Measurements from ENCODE around the gene COL9A2.

The COL9A2 gene

DNA sequence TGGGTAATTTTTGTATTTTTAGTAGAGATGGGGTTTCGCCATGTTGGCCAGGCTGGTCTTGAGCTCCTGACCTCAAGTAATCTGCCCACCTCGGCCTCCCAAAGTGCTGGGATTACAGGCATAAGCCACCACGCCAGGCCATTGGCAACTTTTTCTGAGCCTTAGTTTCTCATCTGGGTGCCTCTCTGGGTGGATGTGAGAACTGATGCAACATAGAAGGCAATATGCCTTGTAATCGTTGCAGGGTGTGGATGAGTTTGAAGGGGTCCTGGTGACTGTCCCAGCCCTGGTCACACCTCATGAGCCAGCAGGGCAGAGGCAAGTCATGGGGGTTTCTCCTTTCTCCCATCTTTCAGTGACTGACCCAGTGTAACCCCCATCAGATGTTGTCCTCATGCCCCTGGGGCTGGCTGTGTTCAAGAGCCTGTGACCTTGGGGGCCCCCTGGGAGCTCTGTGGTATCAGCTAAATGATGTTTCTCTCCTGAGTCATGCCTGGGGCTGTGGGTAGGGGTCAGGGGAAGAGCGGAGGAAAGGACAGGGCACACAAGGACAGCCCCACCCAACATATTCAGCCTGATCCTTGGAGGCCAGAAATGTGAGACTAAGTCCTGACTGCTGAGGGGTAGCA is 3.6 kb downstream of the COL9A2 start:
- FAIRE-seq = peak; percentile 80
- TF ChIP-seq PAX5 (IDR thresholded peaks at IDR 0.05; ENCODE audit: insufficient read depth, low read length, severe bottlenecking) (no peak), POLR2A (IDR thresholded peaks at IDR 0.05; ENCODE audit: low read depth, low read length) (no peak)

DNA sequence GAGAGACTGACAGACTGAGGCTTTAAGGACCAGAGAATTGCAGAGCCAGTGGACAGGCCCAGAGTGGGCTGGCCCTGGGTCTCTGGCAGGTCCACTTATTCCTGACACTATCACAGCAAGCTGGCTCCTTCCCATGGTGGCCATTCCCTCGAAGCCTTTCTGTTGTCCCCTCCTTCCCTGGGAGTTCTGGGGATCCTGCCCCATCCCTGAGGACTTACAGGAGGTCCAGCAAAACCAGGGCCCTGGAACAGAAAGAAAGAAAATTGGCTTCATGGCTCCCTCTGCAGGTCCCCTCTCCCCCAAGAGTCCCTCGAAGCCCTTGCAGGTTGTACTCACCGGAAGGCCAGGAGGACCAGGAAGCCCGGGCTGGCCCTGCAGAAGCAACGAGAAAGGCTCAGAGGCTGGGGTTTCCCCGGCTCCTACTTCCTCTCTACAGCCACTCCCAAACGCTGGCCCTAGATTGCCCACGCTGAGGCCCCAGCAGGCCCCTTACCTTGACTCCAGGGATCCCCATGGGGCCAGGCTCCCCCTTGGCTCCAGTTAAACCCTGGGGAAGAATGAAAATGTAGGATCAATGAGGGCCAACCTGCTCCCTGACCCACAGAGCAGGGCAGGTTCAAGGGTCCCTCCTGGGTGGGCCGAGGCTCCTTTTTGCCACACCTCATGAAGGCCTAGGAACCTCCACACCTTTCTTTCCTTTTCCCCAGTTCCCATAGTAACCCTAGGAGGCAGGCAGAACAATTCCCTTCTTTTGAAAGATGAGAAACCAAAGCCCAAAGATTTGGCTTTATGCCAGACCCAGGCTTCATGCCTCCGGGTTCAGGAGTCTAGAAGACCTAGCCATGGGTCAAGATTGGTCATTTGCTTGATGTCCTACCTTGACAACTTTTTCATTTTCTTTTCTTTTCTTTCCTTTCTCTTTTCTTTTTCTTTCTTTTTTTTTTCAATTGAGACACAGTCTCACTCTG is 4.6 kb downstream of the COL9A2 start:
- TF ChIP-seq TAF1 (IDR thresholded peaks at IDR 0.05; ENCODE audit: low read depth, low read length) (no peak), PAX5 (IDR thresholded peaks at IDR 0.05; ENCODE audit: insufficient read depth, low read length, severe bottlenecking) (no peak), POLR2AphosphoS5 (IDR thresholded peaks at IDR 0.05; ENCODE audit: low read depth, low read length) (peak; percentile 45; the same call in 1 of the 2 replicates), POLR2A (IDR thresholded peaks at IDR 0.05; ENCODE audit: low read depth, low read length) (0 out of 2 replicates have a peak, but pooled peaks have one; percentile 27), POU2F2 (IDR thresholded peaks at IDR 0.05; ENCODE audit: low read depth, low read length) (no peak), SPI1 (IDR thresholded peaks at IDR 0.05; ENCODE audit: low read depth, low read length) (peak; percentile 93)
- FAIRE-seq (peak; percentile 86), DNase-seq (ENCODE audit: insufficient read length, low spot score) (peak; percentile 78)

More for the DNA sequence above, 3.6 kb downstream of the COL9A2 start:
- DNase-seq (ENCODE audit: insufficient read length, low spot score) = no peak

DNA sequence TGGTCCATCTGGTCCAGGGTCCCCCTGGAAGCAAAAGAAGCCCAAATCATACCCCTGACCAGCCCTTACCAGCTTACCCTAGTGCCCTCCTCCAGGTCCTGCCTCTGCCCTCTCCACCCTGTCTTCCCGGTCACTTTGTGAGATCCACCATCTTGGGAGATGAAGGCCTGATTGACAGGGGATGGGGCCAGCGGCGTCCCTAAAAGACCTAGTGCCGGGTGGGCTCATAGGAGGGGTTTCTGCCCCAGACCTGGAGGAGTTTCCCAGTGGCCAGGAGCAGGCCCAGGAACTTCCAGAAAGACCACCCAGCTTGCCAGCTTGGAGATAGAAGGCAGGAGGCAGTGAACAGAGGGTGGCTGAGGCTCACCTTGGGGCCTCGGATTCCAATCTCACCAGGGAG is 5.4 kb downstream of the COL9A2 start:
- TF ChIP-seq POLR2A (IDR thresholded peaks at IDR 0.05; ENCODE audit: low read depth, low read length) = no peak
- no peak for TF ChIP-seq POLR2AphosphoS5 (IDR thresholded peaks at IDR 0.05; ENCODE audit: low read depth, low read length)
- FAIRE-seq = no peak

DNA sequence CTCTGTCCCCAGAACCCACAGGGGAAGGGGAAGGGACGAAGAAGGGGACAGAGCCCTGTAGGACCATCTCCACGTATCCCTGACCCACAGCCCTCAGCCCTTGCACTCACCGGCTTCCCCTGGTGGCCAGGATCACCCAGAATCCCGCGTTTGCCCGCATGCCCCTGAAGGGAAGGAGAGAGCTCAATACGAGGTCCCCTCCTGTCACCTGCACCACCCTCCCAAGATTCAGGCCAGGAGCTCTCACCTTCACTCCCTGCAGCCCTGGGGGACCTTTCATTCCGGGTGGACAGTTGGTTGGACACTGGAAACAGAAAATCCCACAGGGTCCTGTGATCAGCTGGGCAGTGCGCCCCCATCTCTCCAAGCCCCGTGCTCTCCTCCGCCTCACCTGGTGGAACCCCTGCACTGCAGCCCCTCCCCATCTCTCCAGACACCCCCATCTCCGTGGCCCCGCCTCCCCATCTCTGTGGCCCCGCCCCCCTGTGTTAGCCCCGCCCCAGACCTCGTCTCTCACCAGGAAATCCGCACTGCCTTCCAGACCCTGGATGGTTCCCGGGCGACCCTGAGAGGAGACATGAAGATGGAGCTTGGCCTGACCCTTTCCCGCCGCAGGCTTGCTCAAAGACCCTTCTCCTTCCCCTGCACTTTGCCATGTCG is 6.0 kb downstream of the COL9A2 start:
- TF ChIP-seq PAX5 (IDR thresholded peaks at IDR 0.05; ENCODE audit: insufficient read depth, low read length, severe bottlenecking) (no peak), POU2F2 (IDR thresholded peaks at IDR 0.05; ENCODE audit: low read depth, low read length) (no peak), POLR2AphosphoS5 (IDR thresholded peaks at IDR 0.05; ENCODE audit: low read depth, low read length) (no peak), TAF1 (IDR thresholded peaks at IDR 0.05; ENCODE audit: low read depth, low read length) (no peak), POLR2A (IDR thresholded peaks at IDR 0.05; ENCODE audit: low read depth, low read length) (no peak), SPI1 (IDR thresholded peaks at IDR 0.05; ENCODE audit: low read depth, low read length) (no peak)
- DNase-seq (ENCODE audit: insufficient read length, low spot score) (no peak), FAIRE-seq (no peak)

More for the DNA sequence above, 5.4 kb downstream of the COL9A2 start:
- DNase-seq (ENCODE audit: insufficient read length, low spot score) = no peak

DNA sequence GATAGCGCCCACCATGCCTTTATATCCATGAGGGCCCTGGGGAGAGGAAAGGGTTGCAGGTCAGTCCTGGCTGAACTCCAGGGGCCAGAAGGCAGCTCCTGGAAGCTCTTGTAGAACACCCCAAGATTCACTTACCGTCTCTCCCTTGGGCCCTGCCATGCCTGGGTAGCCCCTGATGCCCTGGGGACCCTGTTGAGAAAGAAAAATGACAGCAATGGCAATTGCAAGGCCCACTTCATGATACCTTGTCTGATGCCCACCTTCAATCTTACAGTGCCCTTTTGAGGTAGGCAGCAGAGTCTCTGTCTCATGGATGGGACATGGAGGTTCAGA is 7.0 kb downstream of the COL9A2 start:
- TF ChIP-seq TAF1 (IDR thresholded peaks at IDR 0.05; ENCODE audit: low read depth, low read length) (no peak), POLR2AphosphoS5 (IDR thresholded peaks at IDR 0.05; ENCODE audit: low read depth, low read length) (no peak), SPI1 (IDR thresholded peaks at IDR 0.05; ENCODE audit: low read depth, low read length) (no peak), PAX5 (IDR thresholded peaks at IDR 0.05; ENCODE audit: insufficient read depth, low read length, severe bottlenecking) (no peak)
- DNase-seq (ENCODE audit: insufficient read length, low spot score) (no peak), FAIRE-seq (no peak)

DNA sequence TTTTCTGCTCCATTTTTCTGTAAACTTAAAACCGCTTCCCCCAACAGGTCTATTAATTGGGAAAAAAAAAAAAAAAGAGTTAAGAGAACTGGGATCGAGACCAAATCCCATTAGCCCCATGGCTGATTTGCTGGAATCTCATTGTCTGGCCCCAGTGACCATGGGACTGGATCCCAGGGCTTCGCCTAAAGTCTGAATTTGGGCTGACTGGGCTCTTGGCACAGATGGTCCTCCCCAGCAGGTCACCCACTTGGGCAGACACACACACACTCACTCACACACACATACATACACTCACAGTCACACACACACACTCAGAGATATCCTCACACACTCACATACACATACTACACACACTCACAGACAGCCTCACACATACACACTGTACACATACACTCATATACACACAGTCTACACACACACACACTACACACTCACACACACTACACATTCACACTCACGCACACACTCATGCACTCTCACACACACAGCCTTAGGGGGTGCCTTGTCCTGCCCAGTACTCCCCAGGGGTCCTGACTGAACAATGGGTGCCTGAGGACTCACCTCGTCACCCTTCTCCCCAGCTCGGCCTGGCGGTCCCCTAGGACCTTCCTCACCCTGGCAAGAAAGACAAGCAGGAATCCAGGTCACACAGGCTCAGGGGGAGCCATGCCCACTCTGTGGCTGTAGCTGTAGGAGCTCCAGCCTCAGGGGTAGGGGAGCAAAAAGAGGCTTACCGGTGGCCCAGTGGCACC is 7.5 kb downstream of the COL9A2 start:
- no peak for TF ChIP-seq SPI1 (IDR thresholded peaks at IDR 0.05; ENCODE audit: low read depth, low read length)
- no peak for TF ChIP-seq PAX5 (IDR thresholded peaks at IDR 0.05; ENCODE audit: insufficient read depth, low read length, severe bottlenecking)
- no peak for TF ChIP-seq POLR2AphosphoS5 (IDR thresholded peaks at IDR 0.05; ENCODE audit: low read depth, low read length)
- TF ChIP-seq TAF1 (IDR thresholded peaks at IDR 0.05; ENCODE audit: low read depth, low read length) = no peak
- TF ChIP-seq POU2F2 (IDR thresholded peaks at IDR 0.05; ENCODE audit: low read depth, low read length) = no peak
- no peak for TF ChIP-seq POLR2A (IDR thresholded peaks at IDR 0.05; ENCODE audit: low read depth, low read length)
- DNase-seq (ENCODE audit: insufficient read length, low spot score) (no peak), FAIRE-seq (peak; percentile 81)

DNA sequence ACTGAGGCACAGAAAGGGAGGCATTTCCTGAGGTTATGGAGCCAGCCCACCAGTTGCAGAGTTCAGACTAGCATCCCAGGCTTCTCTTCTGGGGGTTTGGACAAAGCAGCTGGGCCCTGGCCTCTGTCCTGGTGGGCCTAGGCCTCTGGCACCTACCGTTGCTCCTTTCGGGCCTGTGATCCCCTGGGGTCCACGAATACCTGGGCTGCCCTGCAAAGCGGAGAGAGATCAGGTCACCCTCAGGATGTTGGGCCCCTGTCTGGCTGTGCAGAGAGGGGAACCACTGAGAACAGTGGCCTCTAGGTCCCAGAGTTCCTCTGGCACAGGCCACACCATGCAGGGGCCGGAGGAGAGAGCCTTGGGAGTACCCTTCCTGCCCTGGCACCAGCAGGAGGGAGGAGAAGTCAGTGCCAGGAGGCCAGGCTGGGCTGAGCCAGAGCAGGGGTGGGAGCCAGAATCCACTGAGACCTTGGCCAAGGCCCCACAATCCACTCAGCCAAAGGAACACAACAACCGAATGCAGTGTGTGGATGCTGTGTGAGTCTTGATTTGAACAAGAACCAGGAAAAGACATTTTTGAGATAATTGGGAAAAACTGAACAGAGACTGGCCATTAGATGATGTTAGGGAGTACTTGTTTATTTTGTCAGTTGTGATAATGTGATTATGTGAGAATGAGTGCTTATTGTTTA is 8.9 kb downstream of the COL9A2 start:
- no peak for FAIRE-seq
- DNase-seq (ENCODE audit: insufficient read length, low spot score) = no peak
- TF ChIP-seq SPI1 (IDR thresholded peaks at IDR 0.05; ENCODE audit: low read depth, low read length) = no peak
- TF ChIP-seq TAF1 (IDR thresholded peaks at IDR 0.05; ENCODE audit: low read depth, low read length) = no peak
- TF ChIP-seq POLR2AphosphoS5 (IDR thresholded peaks at IDR 0.05; ENCODE audit: low read depth, low read length) = no peak
- TF ChIP-seq POLR2A (IDR thresholded peaks at IDR 0.05; ENCODE audit: low read depth, low read length) = no peak
- TF ChIP-seq PAX5 (IDR thresholded peaks at IDR 0.05; ENCODE audit: insufficient read depth, low read length, severe bottlenecking) = no peak
- no peak for TF ChIP-seq POU2F2 (IDR thresholded peaks at IDR 0.05; ENCODE audit: low read depth, low read length)

DNA sequence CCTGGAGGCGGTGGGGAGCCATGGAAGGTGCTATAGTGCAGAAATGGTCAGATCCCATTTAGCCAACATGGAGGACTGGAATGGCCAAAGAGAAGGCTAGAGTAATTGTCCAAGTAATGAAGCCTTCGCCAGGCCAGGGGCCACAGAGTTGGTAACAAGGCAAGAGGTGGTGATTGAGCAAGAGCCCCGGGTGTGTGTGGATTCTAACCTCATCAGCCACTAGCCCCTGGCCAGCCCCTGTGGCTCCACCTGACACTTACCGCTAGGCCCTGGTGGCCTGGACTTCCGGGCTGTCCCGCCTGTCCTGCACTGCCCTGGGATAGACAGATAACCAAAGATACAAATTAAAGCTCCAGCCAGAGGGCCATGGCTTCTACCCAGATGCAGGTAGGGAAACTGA is 9.9 kb downstream of the COL9A2 start:
- FAIRE-seq = no peak
- no peak for DNase-seq (ENCODE audit: insufficient read length, low spot score)
- TF ChIP-seq POLR2A (IDR thresholded peaks at IDR 0.05; ENCODE audit: low read depth, low read length) = no peak
- no peak for TF ChIP-seq PAX5 (IDR thresholded peaks at IDR 0.05; ENCODE audit: insufficient read depth, low read length, severe bottlenecking)
- TF ChIP-seq POLR2AphosphoS5 (IDR thresholded peaks at IDR 0.05; ENCODE audit: low read depth, low read length) = no peak
- no peak for TF ChIP-seq SPI1 (IDR thresholded peaks at IDR 0.05; ENCODE audit: low read depth, low read length)
- no peak for TF ChIP-seq TAF1 (IDR thresholded peaks at IDR 0.05; ENCODE audit: low read depth, low read length)
- no peak for TF ChIP-seq POU2F2 (IDR thresholded peaks at IDR 0.05; ENCODE audit: low read depth, low read length)

Measured in GM12891 (cell line).